HG02981 (cell line): ENCODE measurements around the gene LRRK1.
A peak's percentile ranks its signal among the peaks of the same experiment; 100 is the strongest.
"Not testable (repeated sequence)": the region's sequence is repeated elsewhere in the genome, so short reads cannot be mapped to it uniquely, and the experiment has no call there.

Experiments
- ATAC-seq: cut with Tn5 transposase; IDR thresholded peaks from one replicate; pipeline ENCODE4 v1.9.1; 2021; ENCODE audit warnings: mild to moderate bottlenecking, moderate library complexity; ENCODE audit not compliant: unreplicated experiment

Gene LRRK1

GRCh38 chr15:101088788-101089578, 169.8 kb downstream of the LRRK1 start:
- ATAC-seq = peak; percentile 74

GRCh38 chr15:101089579-101090427, 170.6 kb downstream of the LRRK1 start:
- ATAC-seq = no peak

- ATAC-seq = no peak
Measured at GRCh38 chr15:101090428-101090790, 171.3 kb downstream of the LRRK1 start.

- no peak for ATAC-seq
Measured at GRCh38 chr15:101091080-101092017, 172.2 kb downstream of the LRRK1 start.

GRCh38 chr15:101092156-101092866, 173.2 kb downstream of the LRRK1 start:
- no peak for ATAC-seq

- no peak for ATAC-seq
Measured at GRCh38 chr15:101092867-101093202, 173.7 kb downstream of the LRRK1 start.

- no peak for ATAC-seq
Measured at GRCh38 chr15:101093958-101094357, 174.8 kb downstream of the LRRK1 start.

GRCh38 chr15:101095796-101096406, 176.7 kb downstream of the LRRK1 start:
- not testable (repeated sequence) for ATAC-seq

GRCh38 chr15:101097111-101097510, 178.0 kb downstream of the LRRK1 start:
- no peak for ATAC-seq

- no peak for ATAC-seq
Measured at GRCh38 chr15:101099183-101099582, 180.0 kb downstream of the LRRK1 start.

- no peak for ATAC-seq
Measured at GRCh38 chr15:101100118-101100517, 181.0 kb downstream of the LRRK1 start.

GRCh38 chr15:101100593-101101442, 181.7 kb downstream of the LRRK1 start:
- ATAC-seq = no peak

GRCh38 chr15:101101676-101102075, 182.5 kb downstream of the LRRK1 start:
- ATAC-seq = no peak

- ATAC-seq = no peak
Measured at GRCh38 chr15:101102746-101103145, 183.6 kb downstream of the LRRK1 start.

GRCh38 chr15:101103598-101103997, 184.4 kb downstream of the LRRK1 start:
- ATAC-seq = no peak

- ATAC-seq = no peak
Measured at GRCh38 chr15:101104141-101104540, 185.0 kb downstream of the LRRK1 start.

- no peak for ATAC-seq
Measured at GRCh38 chr15:101105059-101105891, 186.1 kb downstream of the LRRK1 start.

GRCh38 chr15:101107101-101107500, 187.9 kb downstream of the LRRK1 start:
- ATAC-seq = no peak
